Spleen (tissue), 7 donors: Measurements from ENCODE around the gene GNAZ.

Experiments
- POLR2A ChIP-seq, 3 donors: fragments of 450-650 bp; IDR thresholded peaks; one replicate each; pipeline ENCODE4 v1.5.1; 2017; ENCODE audit warnings: antibody characterized with exemption in 3 of 3, mild to moderate bottlenecking in 1 of 3
- TF ChIP-seq, protein P1 (sequence below), 11 experiments: fragments of 200-600 bp in 7 of 11; fragments of 450-650 bp in 4 of 11; sonication (generic) in 4 of 11; IDR thresholded peaks in 8 of 11; conservative IDR thresholded peaks in 3 of 11; 1 replicate in 7 of 11; 2 replicates in 4 of 11; pipeline versions ENCODE4 v1.4.0 to v1.8.0; 2016 to 2021; ENCODE audit warnings: antibody characterized with exemption in 11 of 11, inconsistent platforms in 4 of 11, mild to moderate bottlenecking in 1 of 11
- donor health status: DM: no; HTN: no; CAD: no; lungs with moderate emphysema.
- donor health status: DM: no; HTN: no; CAD: no.
- donor health status: DM: no; HTN: no; CAD: no.

DNA sequence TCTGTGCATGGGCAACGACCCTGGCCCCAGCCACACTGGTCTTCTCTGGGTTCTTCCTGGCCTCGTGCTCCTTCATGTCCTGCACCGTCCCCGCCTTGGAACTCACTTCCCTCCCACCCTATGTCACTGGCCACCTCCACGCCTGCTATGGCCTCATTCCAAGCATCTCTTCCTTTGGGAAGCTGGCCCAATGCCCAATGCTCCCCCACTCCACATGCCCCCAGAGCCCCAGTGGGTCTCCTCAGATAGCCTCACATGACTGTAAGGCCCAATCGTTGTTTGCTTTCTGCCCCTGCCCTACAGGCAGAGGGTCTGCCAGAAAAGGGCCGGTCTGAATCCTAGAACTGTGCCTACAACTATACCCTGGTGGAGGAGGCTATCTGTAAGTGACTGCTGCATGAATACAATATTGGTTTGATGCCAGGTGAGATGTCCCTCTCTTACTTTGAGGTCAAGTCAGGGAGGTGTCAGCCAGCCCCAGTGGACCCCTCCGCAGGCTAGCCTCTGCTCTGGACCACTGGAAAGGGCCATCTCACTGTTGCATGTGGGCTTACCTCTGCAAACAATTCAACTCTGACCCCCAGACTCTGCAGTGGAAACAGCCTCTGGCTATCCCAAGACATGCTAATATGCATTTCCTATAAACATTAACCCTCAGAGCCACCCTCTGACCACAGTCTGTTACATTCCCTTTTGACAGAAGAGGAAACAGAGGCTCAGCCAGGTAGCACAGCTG lies 2.1 kb upstream of the GNAZ start:
- TF ChIP-seq, protein P1, sequence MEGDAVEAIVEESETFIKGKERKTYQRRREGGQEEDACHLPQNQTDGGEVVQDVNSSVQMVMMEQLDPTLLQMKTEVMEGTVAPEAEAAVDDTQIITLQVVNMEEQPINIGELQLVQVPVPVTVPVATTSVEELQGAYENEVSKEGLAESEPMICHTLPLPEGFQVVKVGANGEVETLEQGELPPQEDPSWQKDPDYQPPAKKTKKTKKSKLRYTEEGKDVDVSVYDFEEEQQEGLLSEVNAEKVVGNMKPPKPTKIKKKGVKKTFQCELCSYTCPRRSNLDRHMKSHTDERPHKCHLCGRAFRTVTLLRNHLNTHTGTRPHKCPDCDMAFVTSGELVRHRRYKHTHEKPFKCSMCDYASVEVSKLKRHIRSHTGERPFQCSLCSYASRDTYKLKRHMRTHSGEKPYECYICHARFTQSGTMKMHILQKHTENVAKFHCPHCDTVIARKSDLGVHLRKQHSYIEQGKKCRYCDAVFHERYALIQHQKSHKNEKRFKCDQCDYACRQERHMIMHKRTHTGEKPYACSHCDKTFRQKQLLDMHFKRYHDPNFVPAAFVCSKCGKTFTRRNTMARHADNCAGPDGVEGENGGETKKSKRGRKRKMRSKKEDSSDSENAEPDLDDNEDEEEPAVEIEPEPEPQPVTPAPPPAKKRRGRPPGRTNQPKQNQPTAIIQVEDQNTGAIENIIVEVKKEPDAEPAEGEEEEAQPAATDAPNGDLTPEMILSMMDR (IDR thresholded peaks at IDR 0.05 in 8 of 11, conservative IDR thresholded peaks at IDR 0.05 in 3 of 11) = no peak
- no peak for TF ChIP-seq POLR2A (IDR thresholded peaks at IDR 0.05)
